Spleen (tissue), 11 donors: ENCODE measurements around the gene RERE. TPM values are rescaled to one million over a fixed set of nuclear protein-coding genes. Genes with fewer than 3 reads are reported as not detected.

Source experiments
- DNase-seq: peaks from one replicate; pipeline ENCODE4 v3.0.0-alpha.2; 2020
- H3K27ac ChIP-seq, 8 donors: fragments of 200-600 bp; sonication (generic) in 7 of 8; 1 replicate in 4 of 8; 2 replicates in 4 of 8; pipeline versions ENCODE4 v1.5.0 to v1.8.0; 2016 to 2021; ENCODE audit warnings: inconsistent platforms in 4 of 8, mild to moderate bottlenecking in 4 of 8, moderate library complexity in 1 of 8
- H3K27me3 ChIP-seq, 7 donors: fragments of 200-600 bp; sonication (generic) in 6 of 7; replicated peaks in 1 of 7; 1 replicate in 4 of 7; 2 replicates in 3 of 7; pipeline versions ENCODE4 v1.5.0 to v1.8.0; 2016 to 2021; ENCODE audit warnings: inconsistent platforms in 3 of 7, mild to moderate bottlenecking in 1 of 7
- H3K36me3 ChIP-seq, 6 donors: fragments of 200-600 bp; sonication (generic) in 5 of 6; 1 replicate in 4 of 6; 2 replicates in 2 of 6; pipeline versions ENCODE4 v1.5.0 to v1.8.0; 2016 to 2021; ENCODE audit warnings: inconsistent platforms in 2 of 6
- H3K4me1 ChIP-seq, 6 donors: fragments of 200-600 bp; sonication (generic) in 5 of 6; 1 replicate in 3 of 6; 2 replicates in 3 of 6; pipeline versions ENCODE4 v1.5.0 to v1.8.0; 2016 to 2021; ENCODE audit warnings: inconsistent platforms in 3 of 6
- H3K4me3 ChIP-seq, 8 donors: fragments of 200-600 bp; sonication (generic) in 7 of 8; 1 replicate in 4 of 8; 2 replicates in 4 of 8; pipeline versions ENCODE4 v1.5.0 to v1.8.0; 2016 to 2021; ENCODE audit warnings: inconsistent platforms in 4 of 8, mild to moderate bottlenecking in 4 of 8, moderate library complexity in 2 of 8
- H3K9me3 ChIP-seq, 8 donors: fragments of 200-600 bp; sonication (generic) in 7 of 8; 1 replicate in 4 of 8; 2 replicates in 4 of 8; pipeline versions ENCODE4 v1.5.0 to v1.8.0; 2016 to 2021; ENCODE audit warnings: inconsistent platforms in 4 of 8
- CTCF ChIP-seq, 11 experiments: fragments of 200-600 bp in 7 of 11; fragments of 450-650 bp in 4 of 11; sonication (generic) in 4 of 11; IDR thresholded peaks in 8 of 11; conservative IDR thresholded peaks in 3 of 11; 1 replicate in 7 of 11; 2 replicates in 4 of 11; pipeline versions ENCODE4 v1.4.0 to v1.8.0; 2016 to 2021; ENCODE audit warnings: antibody characterized with exemption in 11 of 11, inconsistent platforms in 4 of 11, mild to moderate bottlenecking in 1 of 11
- POLR2A ChIP-seq, 3 donors: fragments of 450-650 bp; IDR thresholded peaks; one replicate each; pipeline ENCODE4 v1.5.1; 2017; ENCODE audit warnings: antibody characterized with exemption in 3 of 3, mild to moderate bottlenecking in 1 of 3
- POLR2AphosphoS5 ChIP-seq, 3 donors: sonication (generic); formaldehyde crosslinking; IDR thresholded peaks; one replicate each; pipeline ENCODE4 v1.5.1; 2017; ENCODE audit warnings: antibody characterized with exemption in 3 of 3
- WGBS, 5 donors: extraction: QIAGEN DNeasy Blood & Tissue Kit in 3 of 5; methylation state at CpG; one replicate each; pipeline versions ENCODE4 v1.1.5 to v1.1.7; 2013 to 2018; 5-methylcytosine and 5-hydroxymethylcytosine counted together
- intact Hi-C: fragments of 100-400 bp; cut with DNase I; formaldehyde crosslinking; loops from one replicate; pipeline ENCODE4 v1.15.0; 2023; ENCODE audit warnings: low total_unique reads
- polyA plus RNA-seq, 3 donors: library from polyadenylated mRNA; stranded (reverse); fragments of 200-250 nt; gene quantifications; one replicate each; pipeline ENCODE4 v1.2.1, GENCODE V29; 2013
- total RNA-seq, 7 donors: library from RNA; depleted of rRNA in 3 of 7; stranded (reverse); fragments of >200 nt in 3 of 7; fragmentation: NEBNext Ultra II Directional in 4 of 7; extraction: Animal tissue kit (Norgen Biotek cat#: 25700) in 4 of 7; gene quantifications; one replicate each; pipeline versions ENCODE4 v1.1.0 to v1.2.1, GENCODE V29; 2016 to 2021
- donor health status: healthy with polysubstance abuse.
- donor health status: DM: no; HTN: no; CAD: no; lungs with moderate emphysema.
- donor health status: DM: no; HTN: no; CAD: no.
- donor health status: Bipolar disorder and iron deficiency.
- donor health status: healthy.
- donor health status: DM: no; HTN: no; CAD: no.
- donor health status: DM: yes; HTN: yes; CAD: no.

Gene RERE
- total and polyA plus RNA-seq, 10 donors: 10.3 to 149 (median 117) TPM

GRCh38 chr1:8463144-8463927, 354.1 kb downstream of the RERE start:
- H3K4me3 ChIP-seq: no peak overlapping the region
- peaks cover 37 to 91% (median 65%) of the 10 kb centered on the region in 6 donors for H3K4me1 ChIP-seq
- 26 to 33% (median 31%) methylated on average over 8 of the region's 8 CpGs for WGBS, 5 donors

GRCh38 chr1:8462371-8462892, 355.0 kb downstream of the RERE start:
- peaks cover 0 to 27% (median 2%) of the 10 kb centered on the region in 6 donors for H3K36me3 ChIP-seq
- H3K4me3 ChIP-seq: no peak overlapping the region
- WGBS, 5 donors: 82 to 87% (median 85%) methylated on average over 13 of the region's 13 CpGs
- TF ChIP-seq CTCF (IDR thresholded peaks at IDR 0.05 in 8 of 11, conservative IDR thresholded peaks at IDR 0.05 in 3 of 11): no peak
- TF ChIP-seq POLR2AphosphoS5 (IDR thresholded peaks at IDR 0.05): peak; percentile 4 to 54 (median 42)
- peaks cover 39 to 99% (median 74%) of the 10 kb centered on the region in 6 donors for H3K4me1 ChIP-seq
- no peak for DNase-seq
- H3K9me3 ChIP-seq: no peaks in the 10 kb centered on the region
- H3K27me3 ChIP-seq: no peaks in the 10 kb centered on the region
- intact Hi-C loops: no loop called here
- H3K27ac ChIP-seq: peak overlapping the region; percentile 58 to 80 (median 75)

More at GRCh38 chr1:8463144-8463927, 354.1 kb downstream of the RERE start:
- intact Hi-C loops: no loop called here
- Histone ChIP-seq H3K36me3 (peaks cover 0 to 27% (median 2%) of the 10 kb centered on the region in 6 donors), H3K27me3 (no peaks in the 10 kb centered on the region), H3K27ac (peak overlapping the region; percentile 58 to 80 (median 75)), H3K9me3 (no peaks in the 10 kb centered on the region)
- peak in 1 of 3 donors; percentile 54 for TF ChIP-seq POLR2AphosphoS5 (IDR thresholded peaks at IDR 0.05)
- no peak for TF ChIP-seq POLR2A (IDR thresholded peaks at IDR 0.05)
- no peak for DNase-seq

- no peaks in the 10 kb centered on the region for H3K9me3 ChIP-seq
- WGBS, 5 donors: 64 to 74% (median 72%) methylated on average over 5 of the region's 5 CpGs
- intact Hi-C loops: no loop called here
- DNase-seq: no peak
- H3K4me3 ChIP-seq: no peak overlapping the region
- peaks cover 0 to 27% (median 2%) of the 10 kb centered on the region in 6 donors for H3K36me3 ChIP-seq
- peak overlapping the region; percentile 5 to 80 (median 75) for H3K27ac ChIP-seq
- peaks cover 43 to 99% (median 77%) of the 10 kb centered on the region in 6 donors for H3K4me1 ChIP-seq
- no peaks in the 10 kb centered on the region for H3K27me3 ChIP-seq
- TF ChIP-seq CTCF (IDR thresholded peaks at IDR 0.05 in 8 of 11, conservative IDR thresholded peaks at IDR 0.05 in 3 of 11) (no peak), POLR2A (IDR thresholded peaks at IDR 0.05) (no peak), POLR2AphosphoS5 (IDR thresholded peaks at IDR 0.05) (no peak)
These were observed 355.9 kb downstream of the RERE start for GRCh38 chr1:8461351-8462110.

- H3K27ac ChIP-seq: peak overlapping the region in 5 of 8 donors; percentile 45 to 80 (median 76)
- no peak for DNase-seq
These were observed 356.7 kb downstream of the RERE start for GRCh38 chr1:8460784-8461183.

More at GRCh38 chr1:8460784-8461183, 356.7 kb downstream of the RERE start:
- intact Hi-C loops: no loop called here
- Histone ChIP-seq H3K36me3 (peaks cover 0 to 28% (median 2%) of the 10 kb centered on the region in 6 donors), H3K4me1 (peaks cover 40 to 99% (median 71%) of the 10 kb centered on the region in 6 donors), H3K4me3 (no peak overlapping the region), H3K9me3 (no peaks in the 10 kb centered on the region), H3K27me3 (no peaks in the 10 kb centered on the region)
- TF ChIP-seq POLR2A (IDR thresholded peaks at IDR 0.05) (no peak), CTCF (IDR thresholded peaks at IDR 0.05 in 8 of 11, conservative IDR thresholded peaks at IDR 0.05 in 3 of 11) (no peak), POLR2AphosphoS5 (IDR thresholded peaks at IDR 0.05) (no peak)
- 90 to 91% (median 91%) methylated on average over 5 of the region's 5 CpGs for WGBS, 5 donors
